ENCODE results near the gene RASSF5.

Gene RASSF5

GRCh38 chr1:206507284-206508129 is at the start of gene RASSF5:
RASSF5 (plus strand) TSS chr1:206507531; CDS start chr1:206507603, 72 bp downstream.
- DNase-seq: peak; percentile 87 to 96 (median 96)

- no peak for DNase-seq
Observed at GRCh38 chr1:206459703-206460102, 47.6 kb upstream of the RASSF5 start.

GRCh38 chr1:206460836-206461426 is 46.4 kb upstream of the RASSF5 start:
- DNase-seq: no peak

GRCh38 chr1:206461602-206462455 is 45.5 kb upstream of the RASSF5 start:
- peak; percentile 88 to 90 (median 88) for DNase-seq

- DNase-seq: no peak
Observed at GRCh38 chr1:206463137-206463536, 44.2 kb upstream of the RASSF5 start.

- DNase-seq: no peak
Observed at GRCh38 chr1:206463911-206464310, 43.4 kb upstream of the RASSF5 start.

- DNase-seq: peak; percentile 66 to 85 (median 67)
Observed at GRCh38 chr1:206464456-206464964, 42.8 kb upstream of the RASSF5 start.

GRCh38 chr1:206465951-206466350 is 41.4 kb upstream of the RASSF5 start:
- DNase-seq: peak in 1 of 3 donors; percentile 54

- DNase-seq: no peak
Observed at GRCh38 chr1:206466840-206467649, 40.3 kb upstream of the RASSF5 start.

GRCh38 chr1:206467915-206468314 is 39.4 kb upstream of the RASSF5 start:
- DNase-seq: peak; percentile 89 to 94 (median 94)

- peak in 1 of 3 donors; percentile 25 for DNase-seq
Observed at GRCh38 chr1:206468571-206468970, 38.8 kb upstream of the RASSF5 start.

GRCh38 chr1:206469411-206469932 is 37.9 kb upstream of the RASSF5 start:
- peak in 1 of 3 donors; percentile 41 for DNase-seq

GRCh38 chr1:206469933-206470691 is 37.2 kb upstream of the RASSF5 start, which contains the start of gene IKBKE:
IKBKE (plus strand) TSS chr1:206470476; CDS start chr1:206473228, 2,752 bp downstream.
- DNase-seq: peak; percentile 83 to 88 (median 83)

- peak; percentile 71 to 82 (median 80) for DNase-seq
Observed at GRCh38 chr1:206470692-206471414, 36.5 kb upstream of the RASSF5 start.

GRCh38 chr1:206471415-206471801 is 35.9 kb upstream of the RASSF5 start:
- peak in 2 of 3 donors; percentile 35 to 37 for DNase-seq

GRCh38 chr1:206472024-206472423 is 35.3 kb upstream of the RASSF5 start:
- peak; percentile 47 to 81 (median 65) for DNase-seq

- peak; percentile 96 to 98 (median 96) for DNase-seq
Observed at GRCh38 chr1:206472454-206472853, 34.9 kb upstream of the RASSF5 start.

- DNase-seq: peak; percentile 73 to 83 (median 74)
Observed at GRCh38 chr1:206472886-206473285, 34.4 kb upstream of the RASSF5 start.

GRCh38 chr1:206476058-206476457 is 31.3 kb upstream of the RASSF5 start:
- no peak for DNase-seq

- no peak for DNase-seq
Observed at GRCh38 chr1:206476591-206476990, 30.7 kb upstream of the RASSF5 start.

Measured in suppressor macrophage treated with lipopolysaccharide for 1 hour (primary cell).